ENCODE data around the gene TSPAN8. TPM values are rescaled to one million over a fixed set of nuclear protein-coding genes. Genes with fewer than 3 reads are reported as not detected.
"Not testable (repeated sequence)": the region's sequence is repeated elsewhere in the genome, so short reads cannot be mapped to it uniquely, and the experiment has no call there.

The TSPAN8 gene
- total RNA-seq, 1 experiment from 2014 or later, result not detected

- DNase-seq (ENCODE audit: low read depth), result no peak
Observed at GRCh38 chr12:71125949-71126348, 31.9 kb downstream of the TSPAN8 start.

DNA sequence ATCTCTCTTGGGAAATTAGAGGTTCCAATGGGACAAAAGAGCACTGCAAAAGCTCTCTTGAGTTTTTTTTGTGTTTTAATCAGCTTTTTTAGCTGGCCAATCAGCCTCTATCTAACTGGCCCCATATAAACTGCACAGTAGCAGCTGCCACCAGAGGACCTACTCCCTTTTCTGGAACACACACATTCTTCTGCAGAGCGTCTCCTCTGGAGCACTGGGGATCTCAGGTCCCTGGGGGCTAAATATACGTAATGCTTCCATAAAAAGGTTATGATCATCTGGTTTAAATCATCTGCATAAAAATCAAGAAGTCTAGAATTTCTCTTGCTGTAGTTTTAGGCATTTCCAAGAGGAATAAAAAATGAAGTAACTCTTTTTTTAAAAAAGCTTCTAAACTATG lies 32.3 kb downstream of the TSPAN8 start:
- no peak for DNase-seq (ENCODE audit: low read depth)

DNA sequence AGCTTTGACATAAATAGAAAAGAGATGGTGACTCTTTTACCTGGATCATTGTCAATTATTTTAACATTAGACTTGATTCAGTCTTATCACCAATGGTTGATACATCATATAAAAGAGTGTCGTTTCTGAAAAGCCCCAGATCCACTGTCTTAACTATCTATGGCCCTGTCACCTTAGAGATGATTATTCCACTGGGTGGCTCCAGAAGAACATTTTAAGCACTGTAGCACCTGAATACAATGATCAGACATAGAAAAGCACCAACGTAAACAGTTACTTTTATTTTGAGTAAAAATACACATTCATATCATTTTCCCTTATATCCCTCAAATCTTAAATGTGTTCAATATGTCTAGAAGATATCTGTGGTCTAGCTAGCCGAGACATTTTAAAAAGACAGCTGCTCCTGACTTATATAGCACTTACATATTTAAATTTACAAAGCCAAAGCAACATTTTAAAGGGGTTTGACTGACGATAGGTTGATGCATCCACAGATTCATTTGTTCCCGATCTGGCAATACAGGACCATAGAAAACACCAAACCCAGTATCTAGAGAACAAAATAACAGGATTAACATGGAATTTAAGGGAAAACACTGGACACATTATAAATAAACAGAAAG lies 32.9 kb downstream of the TSPAN8 start:
- no peak for DNase-seq (ENCODE audit: low read depth)

DNA sequence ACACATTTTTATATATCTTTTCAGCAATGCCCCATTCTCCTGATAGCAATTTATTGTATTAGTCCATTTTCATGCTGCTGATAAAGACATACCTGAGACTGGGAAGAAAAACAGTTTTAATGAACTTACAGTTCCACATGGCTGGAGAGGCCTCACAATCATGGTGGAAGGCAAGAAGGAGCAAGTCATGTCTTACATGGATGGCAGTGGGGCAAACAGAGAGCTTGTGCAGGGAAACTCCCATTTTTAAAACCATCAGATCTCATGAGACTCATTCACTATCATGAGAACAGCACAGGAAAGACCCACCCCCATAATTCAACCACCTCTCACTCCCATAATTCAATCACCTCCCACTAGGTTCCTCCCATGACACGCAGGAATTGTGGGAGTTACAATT lies 44.7 kb downstream of the TSPAN8 start:
- DNase-seq (ENCODE audit: low read depth), result not testable (repeated sequence)

GRCh38 chr12:71109834-71110233 lies 48.0 kb downstream of the TSPAN8 start:
- DNase-seq (ENCODE audit: low read depth), result no peak

- DNase-seq (ENCODE audit: low read depth), result no peak
Observed at GRCh38 chr12:71108355-71108754, 49.4 kb downstream of the TSPAN8 start.

DNA sequence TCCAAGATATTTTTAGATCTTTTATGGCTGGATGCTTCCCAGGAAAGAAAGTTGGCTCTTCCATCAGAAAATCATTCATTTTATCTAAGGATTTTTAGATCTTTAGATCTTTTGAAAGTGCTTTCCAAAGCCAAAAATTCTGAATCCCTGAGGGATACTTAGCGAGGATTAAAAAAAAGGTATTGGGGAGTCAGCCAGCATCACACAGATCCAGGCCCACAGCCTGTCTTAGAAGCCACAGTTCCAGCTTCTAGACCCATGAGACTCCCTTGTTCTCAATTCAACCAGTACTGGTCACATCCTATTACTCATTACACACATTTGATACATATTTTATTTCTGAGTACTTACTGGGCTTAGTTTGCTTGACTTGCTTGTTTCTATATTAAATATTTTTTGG lies 49.9 kb downstream of the TSPAN8 start:
- DNase-seq (ENCODE audit: low read depth), result no peak

GRCh38 chr12:71105956-71106355 lies 51.8 kb downstream of the TSPAN8 start:
- DNase-seq (ENCODE audit: low read depth), result no peak

DNA sequence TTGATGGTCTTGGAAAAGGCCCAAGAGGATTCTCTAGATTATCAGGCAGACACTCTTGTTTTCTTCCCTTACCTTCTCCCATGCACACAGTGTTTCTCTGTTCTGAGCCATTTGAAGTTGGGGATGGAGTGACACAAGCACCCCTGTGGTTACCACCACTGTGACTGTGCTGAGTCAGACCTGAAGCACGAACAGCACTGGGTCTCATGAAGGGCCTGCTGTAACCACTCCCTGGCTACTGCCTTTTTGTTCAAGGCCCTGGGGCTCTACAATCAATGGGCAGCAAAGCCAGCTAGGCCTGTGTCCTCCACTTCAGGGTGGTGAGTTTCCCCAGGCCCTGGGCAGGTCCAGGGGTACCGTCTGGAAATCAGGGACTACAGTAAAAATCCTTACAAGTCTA lies 65.5 kb downstream of the TSPAN8 start:
- DNase-seq (ENCODE audit: low read depth), result no peak

DNA sequence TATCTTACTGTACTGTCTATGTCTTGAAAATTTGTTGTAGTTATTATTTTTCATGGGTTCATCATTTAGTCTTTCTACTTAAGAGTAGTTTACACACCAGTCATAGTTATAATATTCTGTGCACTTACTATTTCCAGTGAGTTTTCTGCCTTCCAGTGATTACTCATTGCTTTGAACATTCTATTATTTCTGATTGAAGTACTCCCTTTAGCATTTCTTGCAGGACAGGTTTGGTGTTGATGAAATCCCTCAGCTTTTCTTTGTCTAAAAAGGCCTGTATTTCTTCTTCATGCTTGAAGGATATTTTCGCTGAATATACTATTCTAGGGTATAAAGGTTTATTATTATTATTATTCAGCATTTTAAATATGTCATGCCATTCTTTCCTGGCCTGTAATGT lies 66.8 kb downstream of the TSPAN8 start:
- DNase-seq (ENCODE audit: low read depth), result no peak

- DNase-seq (ENCODE audit: low read depth), result no peak
Observed at GRCh38 chr12:71085575-71085974, 72.2 kb downstream of the TSPAN8 start.

DNA sequence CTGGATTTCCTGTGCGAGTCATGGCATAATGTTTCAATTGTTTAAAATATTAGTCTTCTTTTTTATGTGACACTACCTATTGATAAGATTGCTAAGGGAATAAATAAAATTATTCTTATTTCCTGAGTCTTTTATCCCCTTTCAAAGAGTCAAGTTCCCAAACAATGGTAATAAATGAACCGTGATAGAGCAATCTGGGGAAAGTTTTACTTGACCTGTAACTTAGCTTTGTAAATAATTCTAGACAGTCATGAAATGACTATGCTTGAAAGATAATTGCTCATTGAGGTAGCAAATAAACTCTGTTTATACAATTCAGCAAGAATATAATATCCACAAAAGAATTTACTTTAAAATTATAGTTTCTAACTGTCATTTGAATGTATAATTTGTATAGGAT lies 82.1 kb downstream of the TSPAN8 start:
- no peak for DNase-seq (ENCODE audit: low read depth)

Other genes with a start within 250 kb of the TSPAN8 start
- 3.5 and 6.8 TPM in 2 replicates for gene PTPRR, start 237.3 kb downstream of the TSPAN8 start, total RNA-seq (2014; rRNA removed; shearing (Covaris generic))

Measured in Daoy (cell line).